Activated naive CD8-positive, alpha-beta T cell treated with anti-CD3 and anti-CD28 coated beads for 36 hours (primary cell): Measurements from ENCODE around the gene DNAJC18. TPM values are rescaled to one million over a fixed set of nuclear protein-coding genes. Genes with fewer than 3 reads are reported as not detected.
A peak's percentile ranks its signal among the peaks of the same experiment; 100 is the strongest.

Experiments
- DNase-seq: peaks from one replicate; pipeline ENCODE4 v3.0.0; 2021
- H3K27ac Mint-ChIP-seq: one replicate; pipeline ENCODE4 v1.8.0; 2022; ENCODE audit warnings: mild to moderate bottlenecking, moderate library complexity, mixed read lengths
- H3K27me3 Mint-ChIP-seq: one replicate; pipeline ENCODE4 v1.8.0; 2022; ENCODE audit warnings: mild to moderate bottlenecking, mixed read lengths
- H3K36me3 Mint-ChIP-seq: one replicate; pipeline ENCODE4 v1.8.0; 2021; ENCODE audit warnings: mild to moderate bottlenecking, mixed read lengths
- H3K4me1 Mint-ChIP-seq: one replicate; pipeline ENCODE4 v1.8.0; 2021; ENCODE audit warnings: mixed read lengths
- H3K4me3 Mint-ChIP-seq: one replicate; pipeline ENCODE4 v1.8.0; 2022; ENCODE audit warnings: mild to moderate bottlenecking, moderate library complexity, mixed read lengths
- H3K9me3 Mint-ChIP-seq: one replicate; pipeline ENCODE4 v1.8.0; 2022; ENCODE audit warnings: mixed read lengths
- total RNA-seq, 2 experiments: library from RNA; stranded (reverse); gene quantifications; one replicate each; pipeline ENCODE4 v1.2.3, GENCODE V29; 2021

DNAJC18 gene
- total RNA-seq, 2 experiments from 2014 or later: 20.5 to 21.8 TPM

GRCh38 chr5:139472386-139473030 is 33.2 kb upstream of the DNAJC18 start:
- Mint-ChIP-seq H3K9me3 (no peaks in the 10 kb centered on the region), H3K27me3 (no peaks in the 10 kb centered on the region), H3K4me1 (peaks cover 60% of the 10 kb centered on the region), H3K36me3 (peaks cover 13% of the 10 kb centered on the region), H3K27ac (peak overlapping the region; percentile 42), H3K4me3 (peak overlapping the region; percentile 19)
- DNase-seq: no peak

- Mint-ChIP-seq H3K27ac (peak within 1 kb of the TSS; percentile 89), H3K4me1 (peaks cover 56% of the 10 kb centered on the region), H3K27me3 (no peaks in the 10 kb centered on the region), H3K9me3 (no peaks in the 10 kb centered on the region), H3K36me3 (peaks cover 9% of the 10 kb centered on the region), H3K4me3 (peak within 1 kb of the TSS; percentile 75)
- no peak for DNase-seq
Observed at GRCh38 chr5:139470821-139471300, 31.5 kb upstream of the DNAJC18 start, which contains the start of gene SMIM33. TSS of gene SMIM33 (plus strand) at chr5:139471004. CDS start at chr5:139471122, 118 bp downstream.

GRCh38 chr5:139468421-139468931 is 29.2 kb upstream of the DNAJC18 start:
- H3K27me3 Mint-ChIP-seq: no peaks in the 10 kb centered on the region
- no peaks in the 10 kb centered on the region for H3K9me3 Mint-ChIP-seq
- H3K36me3 Mint-ChIP-seq: no peaks in the 10 kb centered on the region
- H3K4me1 Mint-ChIP-seq: peaks cover 41% of the 10 kb centered on the region
- no peak overlapping the region for H3K27ac Mint-ChIP-seq
- no peak for DNase-seq
- H3K4me3 Mint-ChIP-seq: no peak overlapping the region

GRCh38 chr5:139462586-139463276 is 23.4 kb upstream of the DNAJC18 start, which contains the start of gene ECSCR:
TSS of gene ECSCR (minus strand) at chr5:139462743. CDS start at chr5:139462670, 73 bp downstream.
- H3K4me3 Mint-ChIP-seq: no peak within 1 kb of the TSS
- no peak within 1 kb of the TSS for H3K27ac Mint-ChIP-seq
- H3K27me3 Mint-ChIP-seq: no peaks in the 10 kb centered on the region
- no peaks in the 10 kb centered on the region for H3K9me3 Mint-ChIP-seq
- peaks cover 26% of the 10 kb centered on the region for H3K4me1 Mint-ChIP-seq
- DNase-seq: no peak
- H3K36me3 Mint-ChIP-seq: no peaks in the 10 kb centered on the region

- H3K27me3 Mint-ChIP-seq: no peaks in the 10 kb centered on the region
- H3K9me3 Mint-ChIP-seq: no peaks in the 10 kb centered on the region
- no peak overlapping the region for H3K27ac Mint-ChIP-seq
- H3K4me1 Mint-ChIP-seq: peaks cover 34% of the 10 kb centered on the region
- H3K4me3 Mint-ChIP-seq: no peak overlapping the region
- no peak for DNase-seq
- H3K36me3 Mint-ChIP-seq: no peaks in the 10 kb centered on the region
Observed at GRCh38 chr5:139461698-139462097, 22.4 kb upstream of the DNAJC18 start.

GRCh38 chr5:139461176-139461575 is 21.9 kb upstream of the DNAJC18 start:
- H3K9me3 Mint-ChIP-seq: no peaks in the 10 kb centered on the region
- H3K27ac Mint-ChIP-seq: no peak overlapping the region
- no peak for DNase-seq
- H3K27me3 Mint-ChIP-seq: no peaks in the 10 kb centered on the region
- no peak overlapping the region for H3K4me3 Mint-ChIP-seq
- no peaks in the 10 kb centered on the region for H3K36me3 Mint-ChIP-seq
- H3K4me1 Mint-ChIP-seq: peaks cover 38% of the 10 kb centered on the region

- no peak for DNase-seq
- H3K9me3 Mint-ChIP-seq: no peaks in the 10 kb centered on the region
- H3K27ac Mint-ChIP-seq: no peak overlapping the region
- peaks cover 40% of the 10 kb centered on the region for H3K4me1 Mint-ChIP-seq
- no peaks in the 10 kb centered on the region for H3K36me3 Mint-ChIP-seq
- H3K27me3 Mint-ChIP-seq: no peaks in the 10 kb centered on the region
- H3K4me3 Mint-ChIP-seq: no peak overlapping the region
Observed at GRCh38 chr5:139460455-139460854, 21.1 kb upstream of the DNAJC18 start.

- no peak overlapping the region for H3K4me3 Mint-ChIP-seq
- peak; percentile 51 for DNase-seq
- H3K36me3 Mint-ChIP-seq: no peaks in the 10 kb centered on the region
Observed at GRCh38 chr5:139459451-139459934, 20.2 kb upstream of the DNAJC18 start.

GRCh38 chr5:139458580-139459407 is 19.5 kb upstream of the DNAJC18 start:
- Mint-ChIP-seq H3K27me3 (no peaks in the 10 kb centered on the region), H3K36me3 (peaks cover 1% of the 10 kb centered on the region), H3K27ac (peak overlapping the region; percentile 89), H3K4me1 (peaks cover 46% of the 10 kb centered on the region), H3K9me3 (peaks cover 4% of the 10 kb centered on the region), H3K4me3 (peak overlapping the region; percentile 36)
- DNase-seq: peak; percentile 78

More at GRCh38 chr5:139459451-139459934, 20.2 kb upstream of the DNAJC18 start:
- peaks cover 40% of the 10 kb centered on the region for H3K4me1 Mint-ChIP-seq
- no peaks in the 10 kb centered on the region for H3K9me3 Mint-ChIP-seq
- no peaks in the 10 kb centered on the region for H3K27me3 Mint-ChIP-seq
- peak overlapping the region; percentile 89 for H3K27ac Mint-ChIP-seq

GRCh38 chr5:139457653-139458306 is 18.5 kb upstream of the DNAJC18 start:
- Mint-ChIP-seq H3K4me1 (peaks cover 48% of the 10 kb centered on the region), H3K27me3 (no peaks in the 10 kb centered on the region), H3K4me3 (no peak overlapping the region), H3K9me3 (peaks cover 7% of the 10 kb centered on the region), H3K36me3 (peaks cover 2% of the 10 kb centered on the region), H3K27ac (peak overlapping the region; percentile 40)
- no peak for DNase-seq

GRCh38 chr5:139457241-139457640 is 17.9 kb upstream of the DNAJC18 start:
- Mint-ChIP-seq H3K27me3 (no peaks in the 10 kb centered on the region), H3K36me3 (peaks cover 2% of the 10 kb centered on the region), H3K27ac (no peak overlapping the region), H3K4me1 (peaks cover 47% of the 10 kb centered on the region), H3K4me3 (no peak overlapping the region), H3K9me3 (peaks cover 7% of the 10 kb centered on the region)
- DNase-seq: no peak

- Mint-ChIP-seq H3K36me3 (peaks cover 2% of the 10 kb centered on the region), H3K4me1 (peaks cover 47% of the 10 kb centered on the region), H3K27me3 (no peaks in the 10 kb centered on the region), H3K9me3 (peaks cover 7% of the 10 kb centered on the region), H3K27ac (no peak overlapping the region), H3K4me3 (no peak overlapping the region)
- DNase-seq: no peak
Observed at GRCh38 chr5:139456776-139457175, 17.5 kb upstream of the DNAJC18 start.

- H3K27me3 Mint-ChIP-seq: no peaks in the 10 kb centered on the region
- no peak overlapping the region for H3K4me3 Mint-ChIP-seq
- peaks cover 2% of the 10 kb centered on the region for H3K36me3 Mint-ChIP-seq
- H3K27ac Mint-ChIP-seq: peak overlapping the region; percentile 7
- peaks cover 38% of the 10 kb centered on the region for H3K4me1 Mint-ChIP-seq
- H3K9me3 Mint-ChIP-seq: peaks cover 7% of the 10 kb centered on the region
- no peak for DNase-seq
Observed at GRCh38 chr5:139454568-139455290, 15.4 kb upstream of the DNAJC18 start.
